Smooth muscle cell (in vitro differentiated cells): ENCODE data around the gene BACH2. TPM values are rescaled to one million over a fixed set of nuclear protein-coding genes. Genes with fewer than 3 reads are reported as not detected.

Experiments used
- DNase-seq: peaks from one replicate; lab custom pipeline; 2025; ENCODE audit not compliant: unreplicated experiment; lab: John Stamatoyannopoulos, UW
- H2AFZ ChIP-seq: fragments of 200-600 bp; sonication (generic); 2 replicates; pipeline ENCODE4 v1.6.0; 2016; ENCODE audit warnings: antibody characterized with exemption, low read depth, mild to moderate bottlenecking
- H3F3A ChIP-seq: fragments of 200-600 bp; sonication (generic); 2 replicates; pipeline ENCODE4 v1.6.0; 2017; ENCODE audit warnings: antibody characterized with exemption, low read depth
- H3K27ac ChIP-seq: fragments of 200-600 bp; sonication (generic); 2 replicates; pipeline ENCODE4 v1.5.1; 2016; ENCODE audit warnings: low read depth, mild to moderate bottlenecking
- H3K27me3 ChIP-seq: fragments of 200-600 bp; sonication (generic); 2 replicates; pipeline ENCODE4 v1.6.1; 2016; ENCODE audit warnings: low read depth, mild to moderate bottlenecking
- H3K36me3 ChIP-seq: fragments of 200-600 bp; sonication (generic); 2 replicates; pipeline ENCODE4 v1.5.1; 2016; ENCODE audit warnings: low read depth
- H3K4me1 ChIP-seq: fragments of 200-600 bp; sonication (generic); 2 replicates; pipeline ENCODE4 v1.5.1; 2016; ENCODE audit warnings: low read depth
- H3K4me2 ChIP-seq: fragments of 200-600 bp; sonication (generic); 2 replicates; pipeline ENCODE4 v1.6.0; 2016; ENCODE audit warnings: mild to moderate bottlenecking
- H3K4me3 ChIP-seq: fragments of 200-600 bp; sonication (generic); 2 replicates; pipeline ENCODE4 v1.5.1; 2016; ENCODE audit warnings: mild to moderate bottlenecking
- H3K79me2 ChIP-seq: fragments of 200-600 bp; sonication (generic); 2 replicates; pipeline ENCODE4 v1.6.0; 2016; ENCODE audit warnings: low read depth, mild to moderate bottlenecking
- H3K9ac ChIP-seq: fragments of 200-600 bp; sonication (generic); 2 replicates; pipeline ENCODE4 v1.6.0; 2016; ENCODE audit warnings: low read depth
- H3K9me3 ChIP-seq: fragments of 200-600 bp; sonication (generic); replicated peaks from 2 replicates; pipeline ENCODE4 v1.5.1; 2016; ENCODE audit warnings: low read depth
- H4K20me1 ChIP-seq: fragments of 200-600 bp; sonication (generic); 2 replicates; pipeline ENCODE4 v1.6.0; 2016; ENCODE audit warnings: low read depth
- WGBS: methylation state at CpG from one replicate; pipeline ENCODE4 v1.1.7; 2016; ENCODE audit warnings: low lambda C conversion rate; 5-methylcytosine and 5-hydroxymethylcytosine counted together
- polyA plus RNA-seq: library from polyadenylated mRNA; unstranded; fragments of >200 nt; fragmentation: Nextera tagmentation; extraction: Ambion mirVana; gene quantifications from 2 replicates; pipeline ENCODE4 v1.2.1, GENCODE V29; 2016
- total RNA-seq: library from RNA; depleted of rRNA; stranded (reverse); fragments of >200 nt; gene quantifications from 2 replicates; pipeline ENCODE4 v1.2.3, GENCODE V29; 2014
- TF ChIP-seq, protein P1 (sequence below): fragments of 200-600 bp; sonication (generic); IDR thresholded peaks from 2 replicates; pipeline ENCODE4 v1.5.1; 2017; ENCODE audit warnings: borderline replicate concordance, mild to moderate bottlenecking, antibody characterized with exemption; ENCODE audit not compliant: insufficient read depth, poor library complexity, severe bottlenecking

BACH2 gene
- total and polyA plus RNA-seq, 2 experiments from 2014 or later = 3.0 to 4.5 TPM

GRCh38 chr6:90106449-90106848, 190.2 kb downstream of the BACH2 start:
- H3K4me3 ChIP-seq = no peak overlapping the region
- no peaks in the 10 kb centered on the region for H3K79me2 ChIP-seq
- H4K20me1 ChIP-seq = no peaks in the 10 kb centered on the region
- no peak overlapping the region for H3K4me2 ChIP-seq
- H3K27me3 ChIP-seq = no peaks in the 10 kb centered on the region
- TF ChIP-seq, protein P1, sequence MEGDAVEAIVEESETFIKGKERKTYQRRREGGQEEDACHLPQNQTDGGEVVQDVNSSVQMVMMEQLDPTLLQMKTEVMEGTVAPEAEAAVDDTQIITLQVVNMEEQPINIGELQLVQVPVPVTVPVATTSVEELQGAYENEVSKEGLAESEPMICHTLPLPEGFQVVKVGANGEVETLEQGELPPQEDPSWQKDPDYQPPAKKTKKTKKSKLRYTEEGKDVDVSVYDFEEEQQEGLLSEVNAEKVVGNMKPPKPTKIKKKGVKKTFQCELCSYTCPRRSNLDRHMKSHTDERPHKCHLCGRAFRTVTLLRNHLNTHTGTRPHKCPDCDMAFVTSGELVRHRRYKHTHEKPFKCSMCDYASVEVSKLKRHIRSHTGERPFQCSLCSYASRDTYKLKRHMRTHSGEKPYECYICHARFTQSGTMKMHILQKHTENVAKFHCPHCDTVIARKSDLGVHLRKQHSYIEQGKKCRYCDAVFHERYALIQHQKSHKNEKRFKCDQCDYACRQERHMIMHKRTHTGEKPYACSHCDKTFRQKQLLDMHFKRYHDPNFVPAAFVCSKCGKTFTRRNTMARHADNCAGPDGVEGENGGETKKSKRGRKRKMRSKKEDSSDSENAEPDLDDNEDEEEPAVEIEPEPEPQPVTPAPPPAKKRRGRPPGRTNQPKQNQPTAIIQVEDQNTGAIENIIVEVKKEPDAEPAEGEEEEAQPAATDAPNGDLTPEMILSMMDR = no peak
- H2AFZ ChIP-seq = no peak overlapping the region
- no peaks in the 10 kb centered on the region for H3F3A ChIP-seq
- H3K9ac ChIP-seq = no peak overlapping the region
- no peak overlapping the region for H3K27ac ChIP-seq
- 91% methylated on average over 3 of the region's 3 CpGs for WGBS
- H3K36me3 ChIP-seq = no peaks in the 10 kb centered on the region
- H3K4me1 ChIP-seq = peaks cover 7% of the 10 kb centered on the region
- no peaks in the 10 kb centered on the region for H3K9me3 ChIP-seq
- no peak for DNase-seq

GRCh38 chr6:90105506-90106170, 191.0 kb downstream of the BACH2 start:
- Histone ChIP-seq H3K4me2 (peak overlapping the region; percentile 47), H3K4me1 (peaks cover 7% of the 10 kb centered on the region), H3K9ac (no peak overlapping the region), H3K9me3 (no peaks in the 10 kb centered on the region), H4K20me1 (no peaks in the 10 kb centered on the region), H3F3A (no peaks in the 10 kb centered on the region), H2AFZ (peak overlapping the region; percentile 50), H3K27ac (no peak overlapping the region), H3K4me3 (no peak overlapping the region), H3K79me2 (no peaks in the 10 kb centered on the region), H3K27me3 (no peaks in the 10 kb centered on the region), H3K36me3 (no peaks in the 10 kb centered on the region)
- no peak for DNase-seq
- 80% methylated on average over 1 of the region's 1 CpG for WGBS
- TF ChIP-seq, protein P1 = no peak

DNA sequence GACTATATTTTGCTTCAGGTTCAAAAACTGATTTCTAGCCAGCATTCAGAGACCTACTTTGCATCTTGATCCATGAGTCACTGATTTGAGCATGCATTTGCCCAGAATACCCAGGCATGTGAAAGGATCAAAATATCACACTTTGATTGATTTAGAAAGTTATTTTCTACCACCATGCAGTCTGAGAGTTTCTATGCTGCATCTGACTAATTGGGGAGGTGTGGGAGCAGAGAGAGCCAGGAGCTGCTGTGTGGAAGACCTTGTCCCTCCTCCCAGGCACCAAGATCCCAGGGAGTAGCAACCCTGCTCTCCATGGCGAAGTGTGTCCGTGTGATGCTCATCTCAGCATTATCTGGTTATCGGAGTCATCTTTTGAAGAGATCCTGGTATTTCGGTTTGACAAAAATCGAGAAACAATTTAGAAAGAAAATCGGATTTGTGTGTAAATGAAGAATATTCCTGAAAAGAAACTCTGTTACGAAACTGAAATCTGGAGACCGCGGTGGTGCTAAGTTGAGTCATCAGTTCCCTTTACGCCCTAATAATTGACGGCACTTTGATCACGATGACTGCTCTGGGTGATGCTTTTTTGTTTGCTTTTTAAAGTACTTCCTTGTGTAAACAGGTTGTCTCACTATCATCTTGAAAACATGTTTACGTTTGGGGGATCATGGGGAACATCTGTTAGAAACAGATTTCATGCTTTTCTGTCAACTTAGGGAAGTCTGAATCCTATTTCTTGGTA, 193.4 kb downstream of the BACH2 start:
- H3F3A ChIP-seq = no peaks in the 10 kb centered on the region
- H3K36me3 ChIP-seq = no peaks in the 10 kb centered on the region
- H2AFZ ChIP-seq = no peak overlapping the region
- no peak overlapping the region for H3K9ac ChIP-seq
- no peaks in the 10 kb centered on the region for H3K79me2 ChIP-seq
- peaks cover 10% of the 10 kb centered on the region for H3K4me1 ChIP-seq
- no peaks in the 10 kb centered on the region for H3K27me3 ChIP-seq
- H3K27ac ChIP-seq = no peak overlapping the region
- H3K4me3 ChIP-seq = peak overlapping the region; percentile 14
- no peak for DNase-seq
- H3K9me3 ChIP-seq = no peaks in the 10 kb centered on the region
- peak overlapping the region; percentile 63 for H3K4me2 ChIP-seq
- TF ChIP-seq, protein P1 = no peak
- 61% methylated on average over 13 of the region's 13 CpGs for WGBS
- no peaks in the 10 kb centered on the region for H4K20me1 ChIP-seq
